Putamen (tissue), 1 donor: Measurements from ENCODE around the gene PPEF1.

ENCODE experiments used
- DNase-seq: peaks from one replicate; pipeline ENCODE4 v3.0.0-alpha.2; 2016; ENCODE audit warnings: low spot score

The PPEF1 gene, protein sequence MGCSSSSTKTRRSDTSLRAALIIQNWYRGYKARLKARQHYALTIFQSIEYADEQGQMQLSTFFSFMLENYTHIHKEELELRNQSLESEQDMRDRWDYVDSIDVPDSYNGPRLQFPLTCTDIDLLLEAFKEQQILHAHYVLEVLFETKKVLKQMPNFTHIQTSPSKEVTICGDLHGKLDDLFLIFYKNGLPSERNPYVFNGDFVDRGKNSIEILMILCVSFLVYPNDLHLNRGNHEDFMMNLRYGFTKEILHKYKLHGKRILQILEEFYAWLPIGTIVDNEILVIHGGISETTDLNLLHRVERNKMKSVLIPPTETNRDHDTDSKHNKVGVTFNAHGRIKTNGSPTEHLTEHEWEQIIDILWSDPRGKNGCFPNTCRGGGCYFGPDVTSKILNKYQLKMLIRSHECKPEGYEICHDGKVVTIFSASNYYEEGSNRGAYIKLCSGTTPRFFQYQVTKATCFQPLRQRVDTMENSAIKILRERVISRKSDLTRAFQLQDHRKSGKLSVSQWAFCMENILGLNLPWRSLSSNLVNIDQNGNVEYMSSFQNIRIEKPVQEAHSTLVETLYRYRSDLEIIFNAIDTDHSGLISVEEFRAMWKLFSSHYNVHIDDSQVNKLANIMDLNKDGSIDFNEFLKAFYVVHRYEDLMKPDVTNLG

DNA sequence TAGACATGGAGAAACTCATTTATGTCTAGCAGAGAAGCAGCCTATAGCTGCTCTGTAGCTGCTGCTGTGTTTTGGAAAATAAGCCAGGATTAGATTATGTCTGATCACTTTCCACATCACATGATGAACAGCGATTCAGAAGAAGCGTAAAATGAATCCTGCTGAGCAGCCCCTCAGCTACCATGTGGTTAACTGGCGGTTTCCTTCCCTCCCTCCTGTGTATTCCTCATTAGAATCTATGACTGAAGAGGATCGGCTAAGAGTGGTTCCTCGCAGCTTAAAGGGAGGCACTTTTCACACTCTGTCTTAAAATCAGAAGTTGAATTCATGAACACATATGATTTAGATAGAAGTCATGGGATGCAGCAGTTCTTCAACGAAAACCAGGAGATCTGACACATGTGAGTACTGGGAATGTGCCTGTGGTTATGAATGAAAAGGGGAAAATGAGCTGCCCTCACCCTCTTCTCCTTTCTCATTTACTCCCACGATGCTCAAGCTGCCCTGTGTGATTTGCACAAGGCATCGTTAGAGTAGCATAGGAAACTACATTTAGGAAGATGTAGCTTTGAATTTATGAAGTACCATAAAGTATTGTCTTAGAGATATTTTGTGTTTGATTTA lies at the start of gene PPEF1:
Gene PPEF1 (plus strand): TSS at position 220 of the 624 bp plus-strand sequence. CDS start 136 bp downstream, at position 356.
- no peak for DNase-seq

DNA sequence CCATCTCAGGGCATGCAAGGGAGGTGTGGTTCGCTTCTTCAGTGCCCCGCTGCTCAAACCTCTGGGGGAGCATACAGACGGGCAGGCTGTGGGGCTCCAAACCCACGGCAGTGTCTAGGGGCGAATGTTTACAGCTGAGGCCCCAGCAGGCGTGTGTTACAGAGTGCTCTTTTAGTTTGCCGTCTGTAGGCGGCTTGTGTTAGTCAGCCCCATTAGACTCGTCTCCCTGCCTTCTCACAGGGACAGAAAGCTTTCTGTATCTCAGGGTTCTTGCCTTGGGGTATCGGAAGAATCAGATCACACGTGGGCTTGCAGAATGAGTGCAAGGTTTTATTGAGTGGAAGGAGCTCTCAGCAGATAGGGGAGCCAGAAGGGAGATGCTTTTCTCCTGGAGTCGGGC lies 46.2 kb upstream of the PPEF1 start:
- DNase-seq: no peak

DNA sequence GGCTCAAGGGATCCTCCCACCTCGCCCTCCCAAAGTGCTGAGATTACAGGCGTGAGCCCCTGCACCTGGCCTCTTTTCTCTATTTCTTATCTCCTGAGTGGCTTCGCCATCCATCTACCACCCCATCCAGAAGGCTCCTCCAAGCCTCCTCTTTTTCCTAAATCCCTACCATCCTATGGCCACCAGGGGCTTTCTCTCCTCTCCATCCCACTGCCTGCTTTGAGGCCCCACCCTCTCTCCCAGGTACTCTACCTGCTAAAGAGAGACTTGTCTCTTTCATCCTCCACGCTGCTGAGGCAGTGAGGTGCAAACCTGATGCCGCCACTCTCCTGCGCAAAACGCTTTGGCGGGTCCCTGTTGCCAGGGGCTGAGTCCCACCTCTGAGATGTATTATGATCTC lies 42.5 kb upstream of the PPEF1 start:
- DNase-seq: no peak

DNA sequence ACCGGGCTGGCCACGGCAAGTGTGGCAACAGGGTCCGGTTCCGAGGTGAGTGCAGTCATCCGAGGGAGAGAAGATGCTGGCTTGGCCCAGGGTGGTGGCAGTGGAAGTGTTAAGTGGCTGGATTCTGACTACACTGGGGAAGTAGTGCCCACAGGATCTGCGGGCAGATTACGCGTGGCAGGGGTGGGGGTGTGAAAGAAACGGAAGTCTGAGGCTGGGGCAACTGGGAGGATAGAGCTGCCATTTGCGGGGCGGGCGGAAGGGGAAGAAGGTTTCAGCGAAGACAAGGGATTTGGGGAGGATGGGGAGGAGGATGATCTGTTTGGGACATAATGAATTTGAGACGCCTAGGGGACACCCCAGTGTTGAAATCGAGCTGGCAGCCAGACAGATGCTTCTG lies 40.8 kb upstream of the PPEF1 start:
- no peak for DNase-seq

DNA sequence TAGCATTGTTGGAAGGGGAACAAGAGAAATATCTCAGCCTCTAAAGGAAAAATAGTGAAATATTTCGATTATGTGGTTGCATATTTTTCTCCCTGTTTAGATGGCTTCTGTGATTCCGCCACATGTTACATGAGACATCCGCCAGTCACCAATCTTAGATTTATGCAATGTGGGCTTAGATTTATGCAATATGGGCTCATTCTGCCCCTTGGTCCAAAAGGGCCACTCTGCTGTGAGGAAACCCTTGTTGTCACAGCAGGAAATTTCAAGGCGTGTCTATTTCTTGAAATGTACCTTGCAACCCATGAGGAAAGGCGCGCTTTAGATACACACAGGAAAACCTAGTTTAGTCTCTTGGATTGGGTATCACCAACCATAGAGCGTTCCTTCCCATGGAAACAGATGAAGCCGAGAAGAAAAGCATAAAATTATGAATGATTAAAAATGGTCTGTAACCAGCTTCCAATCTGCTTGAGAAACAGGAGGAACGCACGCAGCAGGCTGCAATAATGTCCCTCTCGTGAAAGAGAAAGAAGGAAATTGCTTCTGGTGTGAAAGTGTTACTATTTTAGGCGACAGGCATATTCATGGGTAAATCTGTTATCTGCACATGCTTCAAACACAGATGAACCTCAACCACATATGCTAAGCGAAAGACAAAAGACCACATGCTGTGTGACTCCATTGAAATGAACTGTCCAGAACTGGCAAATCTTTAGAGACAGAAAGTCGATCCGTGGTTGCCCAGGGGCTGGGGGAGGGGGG lies 39.2 kb upstream of the PPEF1 start:
- no peak for DNase-seq

DNA sequence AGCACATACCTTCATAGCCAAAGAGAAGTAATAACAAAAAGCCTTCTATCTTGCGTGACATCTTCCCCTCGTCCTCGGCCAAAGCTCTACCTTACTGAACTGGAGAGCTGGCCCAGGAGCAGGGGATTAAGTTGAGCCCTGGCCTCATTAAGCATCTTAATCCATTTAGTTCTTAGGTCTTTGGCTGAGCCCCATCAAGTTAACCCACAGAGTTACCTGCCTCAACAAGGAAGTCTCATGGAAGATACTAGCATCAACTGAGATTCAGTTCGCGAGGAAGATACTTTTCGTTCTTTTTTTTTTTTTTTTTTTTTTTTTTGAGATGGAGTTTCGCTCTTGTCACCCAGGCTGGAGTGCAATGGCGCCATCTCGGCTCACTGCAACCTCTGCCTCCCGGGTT lies 35.4 kb upstream of the PPEF1 start, which contains the start of gene RS1:
Gene RS1 (minus strand): TSS at position 101 of the 400 bp plus-strand sequence. CDS start 40 bp downstream, at position 61.
- DNase-seq: no peak

DNA sequence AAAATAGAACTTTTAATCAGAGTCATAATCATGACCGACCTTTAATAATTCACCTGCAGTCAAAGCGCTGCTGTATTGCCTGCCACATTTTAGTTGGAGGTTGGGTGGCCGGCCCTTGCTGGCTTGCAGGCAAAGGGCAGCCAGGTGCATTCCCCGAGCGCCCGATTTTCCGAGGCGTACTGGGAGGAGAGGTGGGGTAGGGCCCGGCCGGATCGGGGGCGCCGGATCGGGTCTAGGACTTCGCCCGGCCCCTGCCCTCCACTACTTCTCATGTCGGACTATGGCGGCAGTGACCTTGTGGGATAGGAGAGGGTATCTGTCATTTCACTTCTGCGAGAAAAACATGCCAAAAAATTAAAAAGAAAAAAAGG lies 33.0 kb upstream of the PPEF1 start:
- DNase-seq: no peak

DNA sequence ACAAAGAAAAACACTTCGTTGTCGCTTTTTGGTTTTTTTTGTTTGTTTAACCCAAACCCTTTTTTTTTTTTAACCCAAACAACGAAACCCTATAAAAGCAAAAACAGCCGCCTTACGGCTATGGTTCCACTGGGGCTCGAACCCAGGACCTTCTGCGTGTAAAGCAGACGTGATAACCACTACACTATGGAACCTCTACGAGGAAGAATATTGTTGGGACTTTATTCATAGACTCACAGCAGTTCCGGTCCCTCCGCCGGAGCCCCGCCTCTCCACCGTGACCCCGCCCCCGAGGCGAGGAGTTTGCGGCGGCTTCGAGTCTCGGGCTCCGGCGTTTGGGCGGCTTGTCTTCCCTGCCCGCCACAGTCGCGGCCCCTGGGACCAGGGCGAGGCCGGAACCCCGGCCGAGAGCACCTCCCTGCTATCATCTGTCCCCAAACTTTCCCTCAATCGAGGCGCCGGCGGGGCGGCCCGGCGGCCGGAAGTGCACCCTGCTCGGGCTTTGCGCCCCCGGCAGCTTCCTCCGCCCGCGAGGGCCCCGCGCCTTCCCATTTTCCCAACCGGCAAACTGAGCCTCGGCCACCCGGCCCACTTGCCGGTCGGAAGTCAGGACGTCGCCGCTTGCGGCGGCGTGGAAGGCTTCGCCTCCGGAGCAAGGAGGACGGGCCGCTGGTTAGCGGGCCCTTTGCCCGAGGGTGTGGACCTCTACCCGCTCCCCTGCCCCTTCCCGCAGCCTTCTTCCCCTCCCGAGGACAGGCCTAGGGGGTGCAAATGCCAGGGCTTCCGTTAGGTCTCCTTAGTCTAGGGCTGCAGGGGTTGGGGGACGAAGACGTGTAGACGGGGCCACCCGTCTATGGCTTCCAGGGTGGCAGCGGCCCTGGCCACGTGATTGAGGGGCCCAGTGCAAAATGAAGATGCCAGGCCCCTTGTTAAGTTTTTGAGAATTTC lies 32.4 kb upstream of the PPEF1 start:
- peak; percentile 86 for DNase-seq

DNA sequence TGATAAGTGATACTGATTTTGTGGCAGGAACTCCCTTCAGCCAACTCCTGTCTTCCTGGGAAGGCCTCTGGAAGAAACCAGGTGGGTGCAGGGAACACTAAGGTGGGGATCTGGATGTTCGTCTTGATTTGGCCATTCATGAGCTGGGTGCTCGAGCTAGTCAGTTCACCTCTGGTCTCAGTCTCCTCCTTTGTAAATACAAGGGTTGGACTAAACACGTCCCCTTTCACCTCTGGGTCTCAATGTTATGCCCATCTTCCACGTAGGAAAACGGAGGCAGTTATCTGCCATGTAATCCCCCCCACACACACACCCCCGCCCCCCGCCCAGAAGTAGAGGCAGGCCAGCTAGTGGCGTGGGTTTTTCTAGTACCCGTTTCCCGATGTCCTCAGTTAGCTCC lies 31.4 kb upstream of the PPEF1 start:
- DNase-seq: no peak

DNA sequence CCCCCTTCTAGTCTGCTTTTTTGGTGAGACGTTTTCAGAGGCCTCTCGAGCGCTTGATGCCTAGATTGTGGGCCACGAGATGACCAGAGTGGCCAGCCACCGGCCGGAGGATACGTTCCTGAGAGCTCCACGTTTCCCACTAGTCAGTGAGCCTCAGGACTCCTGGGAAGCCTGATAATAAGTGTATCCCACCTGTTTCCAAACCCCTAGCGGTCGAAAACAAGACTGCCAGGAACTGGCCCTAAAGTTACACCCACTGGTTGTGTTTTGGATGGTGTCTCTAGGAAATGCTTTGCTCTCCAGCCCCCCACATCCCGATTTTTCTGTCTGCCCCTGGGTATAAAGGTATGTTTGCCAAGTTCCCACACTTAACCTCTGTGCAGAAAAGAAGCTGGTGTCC lies 31.0 kb upstream of the PPEF1 start:
- no peak for DNase-seq

DNA sequence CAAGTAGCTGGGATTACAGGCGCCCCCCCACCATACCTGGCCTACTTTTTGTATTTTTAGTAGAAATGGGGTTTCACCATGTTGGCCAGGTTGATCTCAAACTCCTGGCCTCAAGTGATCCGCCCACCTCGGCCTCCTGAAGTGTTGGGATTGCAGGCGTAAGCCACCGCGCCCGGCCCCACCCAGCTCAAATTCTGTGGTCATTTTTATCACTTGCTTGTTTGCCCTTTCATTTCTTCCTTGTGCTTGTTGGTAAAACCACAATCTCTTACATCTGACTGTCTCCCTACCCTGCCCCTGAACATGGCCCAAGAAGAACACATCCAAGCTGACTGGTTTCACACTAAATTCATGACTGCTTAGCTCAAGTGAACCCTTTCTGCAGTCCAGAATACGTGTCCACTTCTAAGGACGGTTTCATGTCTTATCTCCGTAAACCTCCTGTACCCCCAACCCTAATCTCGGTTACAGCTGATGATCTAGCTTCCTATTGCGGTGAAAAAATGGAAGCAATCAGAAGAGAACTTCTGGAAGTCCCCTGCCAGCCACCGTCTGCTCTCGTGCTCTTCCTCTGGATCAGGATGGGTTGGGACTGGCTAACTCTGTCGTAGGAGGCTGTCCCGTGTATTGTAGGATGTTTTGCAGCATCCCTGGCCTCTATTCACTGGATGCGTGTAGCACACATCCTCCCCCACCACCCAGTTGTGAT lies 30.1 kb upstream of the PPEF1 start:
- no peak for DNase-seq

DNA sequence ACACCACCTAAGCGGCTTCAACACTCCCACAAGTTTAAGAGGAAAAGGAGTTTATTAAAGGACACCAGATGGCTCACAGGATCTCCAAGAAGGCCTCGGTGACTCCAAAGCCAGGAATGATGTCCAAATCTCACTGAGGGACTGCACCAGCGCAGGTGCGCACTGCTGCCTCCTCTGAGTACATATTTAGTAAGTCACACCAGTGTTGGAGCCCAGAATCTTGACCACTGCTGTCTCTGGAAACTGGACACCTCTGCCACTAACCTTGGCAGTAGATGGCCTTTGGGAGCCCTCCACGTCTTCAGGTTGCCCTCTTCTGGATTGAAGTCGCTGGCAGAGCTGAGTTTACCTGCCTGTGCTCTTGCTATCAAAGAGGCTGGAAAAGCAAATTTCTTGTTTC lies 25.4 kb upstream of the PPEF1 start:
- no peak for DNase-seq

DNA sequence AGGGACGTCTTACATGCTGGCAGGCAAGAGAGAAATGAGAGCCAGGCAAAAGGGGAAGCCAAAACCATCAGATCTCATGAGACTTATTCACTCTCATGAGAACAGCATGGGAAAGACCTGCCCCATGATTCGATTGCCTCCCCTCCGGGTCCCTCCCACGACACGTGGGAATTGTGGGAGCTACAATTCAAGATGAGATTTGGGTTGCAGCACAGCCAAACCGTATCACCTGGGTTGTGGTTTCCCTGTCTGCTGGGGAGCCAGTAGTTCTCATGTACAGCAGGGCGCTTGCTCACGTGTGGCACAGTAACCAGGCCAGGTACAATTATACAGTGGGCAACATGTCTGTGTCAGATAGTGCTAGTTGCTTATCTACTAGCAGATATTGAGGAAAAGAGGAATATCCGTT lies 24.5 kb upstream of the PPEF1 start:
- DNase-seq: no peak

DNA sequence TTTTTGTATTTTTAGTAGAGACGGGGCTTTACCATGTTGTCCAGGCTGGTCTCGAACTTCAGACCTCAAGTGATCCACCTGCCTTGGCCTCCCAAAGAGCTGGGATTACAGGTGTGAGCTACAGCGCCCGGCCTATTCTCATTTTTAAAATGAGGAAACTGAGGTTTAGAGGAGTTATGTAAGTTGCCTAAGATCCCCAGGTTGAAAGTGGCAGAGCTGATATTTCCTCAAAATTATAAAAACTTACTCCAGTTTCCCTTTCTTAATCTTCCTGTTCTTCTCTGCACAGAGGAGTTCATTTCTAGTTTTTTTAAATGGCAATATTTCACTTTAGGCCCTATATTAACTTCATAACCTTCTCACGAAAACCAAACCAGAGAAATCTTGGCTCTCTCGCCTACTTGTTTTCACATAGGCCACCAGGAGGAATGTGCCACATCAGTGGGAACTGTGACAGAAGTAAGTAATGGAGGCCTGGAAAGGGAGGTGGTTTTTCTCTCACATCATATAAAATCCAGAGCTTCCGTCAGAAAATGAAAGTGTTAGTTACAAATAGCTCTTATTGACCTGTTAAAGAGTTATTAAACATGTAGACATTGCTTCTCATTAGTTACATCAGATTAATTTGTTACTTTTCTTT lies 19.5 kb upstream of the PPEF1 start:
- no peak for DNase-seq

DNA sequence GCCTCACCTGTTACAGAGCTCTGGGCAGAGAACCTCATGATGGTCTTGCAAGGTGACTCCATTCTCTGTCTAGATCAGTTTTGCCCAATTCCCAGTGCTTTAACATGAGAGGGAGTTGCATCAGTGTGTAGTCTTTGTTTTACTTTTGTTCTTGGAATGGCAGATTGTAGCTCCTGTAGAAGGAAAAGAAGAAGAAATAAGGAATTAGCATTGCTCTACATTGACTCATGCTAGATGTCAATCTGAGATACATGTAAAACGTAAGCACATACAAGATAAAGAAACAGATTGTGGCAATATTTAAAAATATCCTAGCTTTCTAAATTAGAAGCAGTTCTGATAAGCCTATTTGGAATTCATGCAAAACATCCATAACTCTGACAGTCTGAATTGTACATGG lies 16.0 kb upstream of the PPEF1 start:
- no peak for DNase-seq

DNA sequence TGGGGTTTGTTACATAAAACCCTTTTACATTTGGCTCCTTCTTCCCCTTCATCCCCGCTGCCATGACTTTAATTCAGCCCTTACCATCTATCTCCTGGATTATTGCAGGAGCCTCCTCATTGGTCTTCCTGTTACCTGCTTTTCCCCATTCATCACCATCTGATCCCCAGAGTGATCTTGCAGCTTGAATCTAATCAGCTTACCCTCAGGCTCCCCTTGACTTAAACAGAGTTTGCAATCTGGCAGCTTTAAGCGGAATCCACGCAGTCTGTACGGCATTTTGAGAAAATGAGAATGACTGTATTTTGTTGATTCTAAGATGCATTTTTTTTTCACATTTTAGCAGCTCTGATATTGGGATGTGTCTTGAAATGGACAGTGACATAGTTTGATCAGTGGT lies 14.9 kb upstream of the PPEF1 start:
- DNase-seq: no peak

DNA sequence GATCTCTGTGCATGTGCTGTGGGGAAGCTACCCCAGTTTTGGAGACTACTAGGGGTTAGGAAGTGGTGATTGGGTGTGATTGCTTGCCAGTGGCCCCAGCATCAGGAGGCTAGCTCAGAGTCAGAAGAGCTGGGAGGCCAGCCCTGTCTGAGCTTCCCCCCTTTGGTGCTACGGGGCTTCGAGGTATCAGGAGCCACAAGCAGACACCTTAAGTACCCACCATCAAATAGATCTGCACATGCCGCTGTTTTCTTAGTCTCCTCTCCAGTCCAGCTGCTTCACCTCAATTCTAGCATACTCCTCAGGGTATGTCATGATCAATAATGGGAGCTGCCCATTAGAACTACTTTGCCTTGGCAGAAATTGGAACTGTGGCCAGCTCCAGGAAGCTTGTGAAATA lies 10.8 kb upstream of the PPEF1 start:
- no peak for DNase-seq

DNA sequence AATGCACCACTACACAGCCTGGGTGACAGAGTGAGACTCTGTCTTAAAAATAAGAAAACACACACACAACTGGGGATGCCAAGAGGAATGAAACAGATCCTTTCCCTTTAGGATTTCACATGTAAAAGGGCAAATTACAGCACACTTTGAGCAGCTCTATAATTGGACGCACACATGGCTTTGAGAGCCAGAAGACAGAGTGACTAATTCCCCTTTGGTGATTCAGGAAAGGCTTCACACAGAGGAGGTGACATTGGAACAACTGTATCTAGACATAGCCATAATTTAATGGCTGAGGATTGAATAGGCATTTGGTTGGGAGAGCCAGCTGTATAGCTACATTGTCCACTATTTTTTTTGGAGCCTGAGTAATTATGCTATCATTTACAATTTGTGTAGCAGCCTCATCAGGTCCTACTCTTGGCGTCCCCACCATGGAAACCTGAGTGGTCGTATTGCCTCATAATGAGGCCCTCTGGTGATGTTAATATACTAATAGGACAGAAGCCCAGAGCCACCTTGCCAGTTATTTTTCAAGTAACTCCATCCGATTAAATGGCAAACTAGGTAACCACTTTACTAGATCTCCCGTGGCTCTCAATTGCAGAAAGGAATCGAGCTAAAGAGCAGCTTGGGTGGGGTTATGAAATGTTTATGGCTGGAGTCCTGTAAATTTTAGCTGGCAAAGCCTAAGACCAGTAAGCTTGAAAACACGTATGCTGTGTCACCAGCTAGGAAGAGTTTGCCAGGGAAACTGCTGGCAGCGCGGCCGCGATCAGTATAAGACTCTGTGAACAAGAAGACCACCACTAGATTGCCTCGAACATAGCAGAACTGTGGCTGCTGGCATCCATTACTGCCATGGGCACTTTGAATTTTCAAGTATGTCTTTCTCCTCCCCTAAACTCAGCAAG lies 8.5 kb upstream of the PPEF1 start:
- DNase-seq: no peak
